Measurements from ENCODE around the gene COX7C.

DNA sequence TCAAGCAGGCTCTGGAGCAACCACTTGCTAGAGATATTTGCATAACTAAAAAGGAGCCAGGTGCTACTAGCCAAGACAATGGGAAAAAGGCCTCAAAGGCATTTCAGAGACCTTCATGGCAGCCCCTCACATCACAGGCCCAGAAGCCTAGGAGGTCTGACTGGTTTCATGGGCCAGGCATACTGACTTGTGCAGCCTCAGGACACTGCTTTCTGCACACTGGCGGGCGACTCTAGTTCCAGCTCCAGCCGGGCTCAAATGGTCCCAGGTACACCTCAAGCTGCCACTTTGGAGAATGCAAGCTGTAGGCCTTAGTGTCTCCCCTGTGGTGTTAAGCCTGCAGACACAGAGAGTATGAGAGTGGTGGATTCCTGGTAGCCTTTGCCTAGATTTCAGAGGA, 27.1 kb downstream of the COX7C start:
- TF ChIP-seq CTCF (IDR thresholded peaks at IDR 0.05) (no peak), POLR2A (IDR thresholded peaks at IDR 0.05) (no peak)
